Thyroid gland (tissue), 4 donors: Measurements from ENCODE around the gene WDR3. TPM values are rescaled to one million over a fixed set of nuclear protein-coding genes. Genes with fewer than 3 reads are reported as not detected.

Experiments used
- DNase-seq, 2 donors: peaks; one replicate each; pipeline ENCODE4 v3.0.0-alpha.2; 2019
- H3K27ac ChIP-seq, 3 donors: fragments of 200-600 bp; sonication (generic); 1 replicate in 2 of 3; 2 replicates in 1 of 3; pipeline ENCODE4 v1.5.1; 2016 to 2019; ENCODE audit warnings: mild to moderate bottlenecking in 1 of 3, moderate library complexity in 1 of 3
- H3K27me3 ChIP-seq: fragments of 200-600 bp; sonication (generic); one replicate; pipeline ENCODE4 v1.5.1; 2019
- H3K36me3 ChIP-seq, 2 donors: fragments of 200-600 bp; sonication (generic); one replicate each; pipeline ENCODE4 v1.5.1; 2016 to 2019
- H3K4me1 ChIP-seq, 2 donors: fragments of 200-600 bp; sonication (generic); one replicate each; pipeline ENCODE4 v1.5.1; 2017 to 2019
- H3K4me3 ChIP-seq, 3 donors: fragments of 200-600 bp; sonication (generic); replicated peaks in 1 of 3; 1 replicate in 2 of 3; 2 replicates in 1 of 3; pipeline ENCODE4 v1.5.1; 2016; ENCODE audit warnings: mild to moderate bottlenecking in 1 of 3
- H3K9me3 ChIP-seq: fragments of 200-600 bp; sonication (generic); one replicate; pipeline ENCODE4 v1.5.1; 2017
- POLR2A ChIP-seq, 2 donors: fragments of 450-650 bp; IDR thresholded peaks; one replicate each; pipeline ENCODE4 v1.6.1; 2017; ENCODE audit warnings: antibody characterized with exemption in 2 of 2, mild to moderate bottlenecking in 2 of 2, moderate library complexity in 1 of 2
- WGBS, 2 donors: methylation state at CpG; one replicate each; pipeline ENCODE4 v1.1.5; 2017; 5-methylcytosine and 5-hydroxymethylcytosine counted together
- intact Hi-C: fragments of 100-400 bp; cut with DNase I; formaldehyde crosslinking; loops from one replicate; pipeline ENCODE4 v1.15.1; 2023
- total RNA-seq, 4 donors: library from RNA; depleted of rRNA; stranded (reverse); fragments of >200 nt; gene quantifications; one replicate each; pipeline ENCODE4 v1.2.3, GENCODE V29; 2016
- TF ChIP-seq, protein P1 (sequence below), 6 experiments: fragments of 200-600 bp in 3 of 6; fragments of 450-650 bp in 3 of 6; sonication (generic) in 3 of 6; IDR thresholded peaks; one replicate each; pipeline ENCODE4 v1.5.1; 2016 to 2019; ENCODE audit warnings: antibody characterized with exemption in 6 of 6, mild to moderate bottlenecking in 2 of 6, inconsistent platforms in 1 of 6, moderate library complexity in 1 of 6

WDR3 gene
- total RNA-seq, 4 donors from 2014 or later: 7.0 to 22.2 (median 19.1) TPM

DNA sequence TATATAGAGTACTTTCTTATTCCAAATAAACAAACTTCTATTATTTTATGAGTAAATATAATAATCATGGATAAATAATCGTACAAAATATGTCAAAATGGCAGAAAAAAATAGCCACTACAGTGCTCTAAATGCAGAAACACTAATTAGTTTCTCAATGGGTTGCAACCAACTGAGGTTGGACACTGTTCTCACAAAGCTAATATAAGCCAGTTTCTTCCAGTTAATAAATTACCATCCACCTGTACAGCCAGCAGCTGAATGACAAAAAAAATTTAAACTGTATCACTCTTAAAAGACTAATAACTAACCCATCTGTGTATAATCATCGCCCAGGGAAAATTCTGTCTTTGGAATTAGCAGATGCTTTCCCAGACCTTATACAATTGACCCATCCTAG is 37.0 kb upstream of the WDR3 start:
- intact Hi-C loops: no loop called here
- H3K9me3 ChIP-seq: no peaks in the 10 kb centered on the region
- no peaks in the 10 kb centered on the region for H3K27me3 ChIP-seq
- no peak for DNase-seq
- TF ChIP-seq POLR2A (IDR thresholded peaks at IDR 0.05): no peak
- TF ChIP-seq, protein P1, sequence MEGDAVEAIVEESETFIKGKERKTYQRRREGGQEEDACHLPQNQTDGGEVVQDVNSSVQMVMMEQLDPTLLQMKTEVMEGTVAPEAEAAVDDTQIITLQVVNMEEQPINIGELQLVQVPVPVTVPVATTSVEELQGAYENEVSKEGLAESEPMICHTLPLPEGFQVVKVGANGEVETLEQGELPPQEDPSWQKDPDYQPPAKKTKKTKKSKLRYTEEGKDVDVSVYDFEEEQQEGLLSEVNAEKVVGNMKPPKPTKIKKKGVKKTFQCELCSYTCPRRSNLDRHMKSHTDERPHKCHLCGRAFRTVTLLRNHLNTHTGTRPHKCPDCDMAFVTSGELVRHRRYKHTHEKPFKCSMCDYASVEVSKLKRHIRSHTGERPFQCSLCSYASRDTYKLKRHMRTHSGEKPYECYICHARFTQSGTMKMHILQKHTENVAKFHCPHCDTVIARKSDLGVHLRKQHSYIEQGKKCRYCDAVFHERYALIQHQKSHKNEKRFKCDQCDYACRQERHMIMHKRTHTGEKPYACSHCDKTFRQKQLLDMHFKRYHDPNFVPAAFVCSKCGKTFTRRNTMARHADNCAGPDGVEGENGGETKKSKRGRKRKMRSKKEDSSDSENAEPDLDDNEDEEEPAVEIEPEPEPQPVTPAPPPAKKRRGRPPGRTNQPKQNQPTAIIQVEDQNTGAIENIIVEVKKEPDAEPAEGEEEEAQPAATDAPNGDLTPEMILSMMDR (IDR thresholded peaks at IDR 0.05): no peak
- no peak overlapping the region for H3K27ac ChIP-seq
- no peak overlapping the region for H3K4me3 ChIP-seq
- 91 to 93% methylated on average over 2 of the region's 2 CpGs for WGBS, 2 donors
- no peaks in the 10 kb centered on the region for H3K4me1 ChIP-seq
- H3K36me3 ChIP-seq: peaks cover 13 to 19% of the 10 kb centered on the region in 2 donors

- intact Hi-C loops: no loop called here
- DNase-seq: no peak
These were observed 35.5 kb upstream of the WDR3 start for GRCh38 chr1:117894078-117894477.

GRCh38 chr1:117895482-117896114 is 33.9 kb upstream of the WDR3 start:
- 20% methylated on average over 4 of the region's 4 CpGs for WGBS, 2 donors

More at GRCh38 chr1:117894078-117894477, 35.5 kb upstream of the WDR3 start:
- TF ChIP-seq, protein P1 (IDR thresholded peaks at IDR 0.05): no peak
- TF ChIP-seq POLR2A (IDR thresholded peaks at IDR 0.05): no peak
- Histone ChIP-seq H3K4me3 (no peak overlapping the region), H3K4me1 (peaks cover 1 to 3% of the 10 kb centered on the region in 2 donors), H3K27me3 (no peaks in the 10 kb centered on the region), H3K9me3 (no peaks in the 10 kb centered on the region), H3K27ac (no peak overlapping the region), H3K36me3 (peaks cover 14 to 21% of the 10 kb centered on the region in 2 donors)
- WGBS, 2 donors: 89% methylated on average over 1 of the region's 1 CpG

GRCh38 chr1:117897551-117897950 is 32.0 kb upstream of the WDR3 start:
- intact Hi-C loops: no loop called here
- Histone ChIP-seq H3K27me3 (no peaks in the 10 kb centered on the region), H3K9me3 (no peaks in the 10 kb centered on the region), H3K27ac (no peak overlapping the region), H3K4me3 (no peak overlapping the region), H3K36me3 (peaks cover 14 to 21% of the 10 kb centered on the region in 2 donors), H3K4me1 (peaks cover 5 to 7% of the 10 kb centered on the region in 2 donors)
- no peak for DNase-seq
- 59 to 63% methylated on average over 4 of the region's 4 CpGs for WGBS, 2 donors
- no peak for TF ChIP-seq POLR2A (IDR thresholded peaks at IDR 0.05)
- TF ChIP-seq, protein P1 (IDR thresholded peaks at IDR 0.05): no peak

More at GRCh38 chr1:117895482-117896114, 33.9 kb upstream of the WDR3 start:
- Histone ChIP-seq H3K9me3 (no peaks in the 10 kb centered on the region), H3K36me3 (peaks cover 14 to 21% of the 10 kb centered on the region in 2 donors), H3K27me3 (no peaks in the 10 kb centered on the region), H3K27ac (no peak overlapping the region), H3K4me3 (no peak overlapping the region), H3K4me1 (peaks cover 5 to 7% of the 10 kb centered on the region in 2 donors)
- TF ChIP-seq, protein P1 (IDR thresholded peaks at IDR 0.05): peak; percentile 38 to 80 (median 69)
- TF ChIP-seq POLR2A (IDR thresholded peaks at IDR 0.05): no peak
- intact Hi-C loops: no loop called here
- peak; percentile 61 to 74 for DNase-seq

DNA sequence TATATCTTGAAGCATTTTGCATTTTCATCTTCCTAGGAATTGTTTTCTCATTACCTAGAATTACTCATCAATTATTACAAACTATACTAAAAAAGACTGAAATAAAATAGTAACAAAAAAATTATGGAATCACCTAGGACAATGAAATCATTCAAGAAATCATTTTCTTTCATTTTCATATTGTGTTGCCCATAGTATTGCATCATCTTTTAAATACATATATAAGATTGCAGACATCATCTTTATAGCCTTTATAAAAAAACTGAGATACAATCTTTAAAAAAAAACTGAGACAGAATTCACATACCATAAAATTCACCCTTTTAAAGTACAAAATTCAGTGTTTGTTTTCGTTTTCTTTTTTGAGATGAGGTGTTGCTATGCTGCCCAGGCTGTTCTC is 29.7 kb upstream of the WDR3 start:
- H3K27ac ChIP-seq: no peak overlapping the region
- H3K9me3 ChIP-seq: no peaks in the 10 kb centered on the region
- no peaks in the 10 kb centered on the region for H3K27me3 ChIP-seq
- WGBS, 2 donors: 95% methylated on average over 1 of the region's 1 CpG
- H3K4me3 ChIP-seq: no peak overlapping the region
- H3K4me1 ChIP-seq: peaks cover 5 to 7% of the 10 kb centered on the region in 2 donors
- TF ChIP-seq, protein P1 (IDR thresholded peaks at IDR 0.05): no peak
- no peak for TF ChIP-seq POLR2A (IDR thresholded peaks at IDR 0.05)
- H3K36me3 ChIP-seq: peaks cover 14 to 24% of the 10 kb centered on the region in 2 donors
- DNase-seq: no peak
- intact Hi-C loops: no loop called here
